NCI-H526 treated with DMSO at 0.1 percent for 48 hours (cell line): ENCODE measurements around the gene DNAJC22.
"Not testable (repeated sequence)": the region's sequence is repeated elsewhere in the genome, so short reads cannot be mapped to it uniquely, and the experiment has no call there.

Experiments
- DNase-seq: peaks from one replicate; lab custom pipeline; 2025; lab: John Stamatoyannopoulos, UW

The DNAJC22 gene

DNA sequence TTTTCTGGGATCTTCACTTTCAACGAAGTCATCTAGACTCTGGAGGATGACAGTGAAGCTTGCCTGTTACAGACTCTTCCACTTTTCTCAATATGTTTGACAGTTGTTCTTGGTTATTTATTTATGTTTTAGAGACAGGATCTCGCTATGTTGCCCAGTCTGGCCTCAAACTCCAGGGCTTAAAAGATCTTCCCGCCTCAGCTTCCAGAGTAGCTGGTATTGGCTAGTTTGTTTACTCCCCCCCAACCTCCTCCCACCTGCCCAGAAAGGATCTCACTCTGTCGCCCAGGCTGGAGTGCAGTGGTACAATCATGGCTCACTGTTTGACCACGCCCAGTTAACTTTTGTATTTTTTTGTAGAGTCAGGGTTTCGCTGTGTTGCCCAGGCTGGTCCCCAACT lies 23.9 kb downstream of the DNAJC22 start:
- no peak for DNase-seq

DNA sequence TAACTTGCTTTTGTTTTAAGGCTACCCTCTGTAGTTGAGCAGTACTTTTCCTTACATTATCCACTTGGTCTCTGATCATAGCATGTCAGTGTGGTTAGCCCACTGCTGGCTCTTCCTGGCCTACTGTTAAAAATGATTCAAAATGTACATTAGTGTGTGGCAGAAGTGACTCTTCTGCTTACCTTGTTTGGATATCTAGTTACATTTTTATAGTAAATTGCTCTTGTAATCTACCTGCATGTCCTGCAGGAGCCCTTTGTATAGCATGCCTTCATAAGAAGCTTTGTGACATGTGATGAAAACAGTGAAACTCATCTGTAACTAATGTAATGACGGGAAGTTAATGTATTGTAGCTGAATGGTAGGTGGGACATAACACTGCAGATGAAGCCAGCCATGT lies 28.7 kb downstream of the DNAJC22 start:
- DNase-seq, result no peak

DNA sequence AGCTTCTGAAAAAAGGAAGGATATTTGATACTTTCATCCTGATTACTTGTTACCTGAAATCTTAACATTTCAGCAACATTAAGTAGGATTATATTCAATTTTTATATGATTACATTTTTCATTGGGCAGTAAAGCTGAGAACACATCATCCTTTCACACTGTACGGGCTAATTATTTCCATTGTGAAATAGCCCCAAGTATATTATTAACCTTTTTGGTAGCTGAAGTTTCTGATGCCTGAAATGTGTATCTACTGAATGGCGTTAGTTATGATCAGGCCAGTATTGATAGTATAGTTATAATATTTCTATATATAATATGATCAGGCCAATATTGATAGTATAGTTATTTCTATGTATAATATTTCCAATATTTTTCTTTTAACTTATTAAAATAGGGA lies 30.7 kb downstream of the DNAJC22 start:
- DNase-seq, result no peak

DNA sequence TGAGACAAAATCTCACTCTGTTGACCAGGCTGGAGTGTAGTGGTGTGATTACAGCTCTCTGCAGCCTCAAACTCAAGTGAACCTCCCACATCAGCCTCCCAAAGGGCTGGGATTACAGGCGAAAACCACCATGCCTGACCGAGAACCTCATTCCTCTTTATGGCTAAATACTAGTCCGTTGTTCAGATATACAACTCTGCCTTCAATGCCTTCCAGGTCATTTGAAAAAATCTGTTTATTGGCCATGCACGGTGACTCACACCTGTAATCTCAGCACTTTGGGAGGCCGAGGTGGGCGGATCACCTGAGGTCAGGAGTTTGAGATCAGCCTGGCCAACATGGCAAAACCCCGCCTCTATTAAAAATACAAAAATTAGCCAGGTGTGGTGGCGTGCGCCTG lies 33.5 kb downstream of the DNAJC22 start:
- not testable (repeated sequence) for DNase-seq

DNA sequence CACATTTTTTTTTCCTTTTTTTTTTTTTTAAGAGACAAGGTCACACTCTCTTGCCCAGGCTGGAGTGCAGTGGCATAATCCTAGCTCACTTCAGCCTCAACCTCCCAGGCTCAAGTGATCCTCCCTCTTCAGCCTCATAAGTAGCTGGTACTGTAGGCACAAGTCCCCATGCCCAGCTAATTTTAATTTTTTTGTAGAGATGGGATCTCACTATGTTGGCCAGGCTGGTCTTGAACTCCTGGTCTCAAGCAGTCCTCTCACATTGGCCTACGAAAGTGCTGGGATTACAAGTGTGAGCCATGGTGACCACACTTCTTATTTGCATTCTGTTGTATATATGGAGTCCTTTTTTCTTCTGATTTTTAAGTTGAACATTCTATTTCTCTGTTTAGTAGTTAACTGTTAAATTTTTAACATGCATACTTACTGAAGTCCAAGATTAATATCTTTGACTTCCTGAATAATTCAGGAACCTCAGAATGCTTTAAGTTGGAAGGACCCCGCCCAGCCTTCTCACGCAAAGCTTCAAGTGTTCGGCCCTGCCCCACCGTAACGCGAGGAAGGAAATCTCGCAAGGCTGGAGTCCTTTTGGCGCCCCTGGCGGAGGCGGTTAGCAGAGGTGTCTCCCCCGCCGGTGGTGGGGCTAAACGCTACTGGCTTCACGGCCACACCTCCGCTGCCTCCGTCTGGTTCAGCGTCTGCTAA lies 42.1 kb downstream of the DNAJC22 start:
- DNase-seq, result no peak

DNA sequence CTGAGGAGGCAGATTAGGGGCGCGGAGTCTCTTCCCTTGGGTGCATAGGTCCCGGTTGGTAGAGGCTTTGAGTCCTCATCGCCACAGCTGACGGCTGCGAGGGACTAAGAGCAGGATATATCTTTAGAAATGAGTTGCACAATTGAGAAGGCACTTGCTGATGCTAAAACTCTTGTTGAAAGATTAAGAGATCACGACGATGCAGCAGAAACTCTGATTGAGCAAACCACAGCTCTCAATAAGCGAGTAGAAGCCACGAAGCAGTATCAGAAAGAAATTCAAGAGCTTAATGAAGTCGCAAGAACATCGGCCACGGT lies 42.7 kb downstream of the DNAJC22 start:
- DNase-seq, result no peak

DNA sequence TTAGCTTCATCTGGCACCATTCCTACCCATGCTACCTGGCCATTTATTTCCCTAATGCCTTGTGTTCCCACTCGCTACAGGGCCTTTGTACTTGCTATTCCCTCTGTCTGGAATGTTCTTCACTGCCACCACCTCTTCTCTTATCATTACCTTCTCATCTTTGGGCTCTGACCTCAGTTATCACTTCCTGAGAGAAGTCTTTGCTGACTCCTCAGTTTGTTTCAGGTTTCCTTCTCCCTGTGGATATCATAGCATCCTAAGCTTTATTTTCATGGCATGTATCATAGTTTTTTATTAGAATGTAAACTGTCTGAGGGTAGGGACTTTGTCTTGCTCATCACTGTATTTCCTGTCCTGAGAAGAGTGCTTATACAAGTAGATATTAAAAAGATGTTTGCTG lies 50.3 kb downstream of the DNAJC22 start:
- DNase-seq, result no peak

DNA sequence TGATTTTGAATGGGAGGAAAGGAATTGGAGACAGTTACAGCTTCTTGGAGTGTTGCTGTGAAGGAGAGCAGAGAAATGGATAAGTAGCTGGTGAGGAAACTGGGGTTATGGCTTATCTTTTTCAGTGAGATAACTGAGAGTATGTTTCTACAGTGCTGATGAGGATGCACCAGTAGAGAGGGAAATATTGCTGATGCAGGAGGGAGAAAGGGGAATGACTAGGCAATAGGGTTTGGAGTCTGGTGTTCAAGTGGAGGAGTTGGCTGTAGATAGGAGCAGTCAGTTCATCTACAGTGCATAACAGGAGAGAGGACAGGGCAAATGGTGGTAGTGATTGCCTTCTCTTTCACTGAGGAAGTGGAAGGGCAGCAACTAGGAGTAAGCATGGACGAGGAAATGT lies 53.6 kb downstream of the DNAJC22 start:
- no peak for DNase-seq
